Endothelial cell (in vitro differentiated cells): ENCODE measurements around the gene DND1. TPM values are rescaled to one million over a fixed set of nuclear protein-coding genes. Genes with fewer than 3 reads are reported as not detected.

ENCODE experiments used
- DNase-seq: peaks from one replicate; pipeline ENCODE4 v3.0.0; 2021; ENCODE audit warnings: low spot score
- H3K27ac Mint-ChIP-seq: one replicate; pipeline ENCODE4 v1.8.0; 2021; ENCODE audit warnings: mixed read lengths, inconsistent platforms; ENCODE audit not compliant: unreplicated experiment
- H3K27me3 Mint-ChIP-seq: one replicate; pipeline ENCODE4 v1.8.0; 2021; ENCODE audit warnings: mild to moderate bottlenecking, moderate library complexity, mixed read lengths, inconsistent platforms; ENCODE audit not compliant: unreplicated experiment
- H3K36me3 Mint-ChIP-seq: one replicate; pipeline ENCODE4 v1.8.0; 2021; ENCODE audit warnings: mild to moderate bottlenecking, low read depth, mixed read lengths, inconsistent platforms; ENCODE audit not compliant: unreplicated experiment
- H3K4me1 Mint-ChIP-seq: one replicate; pipeline ENCODE4 v1.8.0; 2021; ENCODE audit warnings: mild to moderate bottlenecking, mixed read lengths, inconsistent platforms; ENCODE audit not compliant: unreplicated experiment
- H3K4me3 Mint-ChIP-seq: one replicate; pipeline ENCODE4 v1.8.0; 2021; ENCODE audit warnings: mild to moderate bottlenecking, mixed read lengths, inconsistent platforms; ENCODE audit not compliant: unreplicated experiment
- H3K9me3 Mint-ChIP-seq: one replicate; pipeline ENCODE4 v1.8.0; 2021; ENCODE audit warnings: mixed read lengths, inconsistent platforms; ENCODE audit not compliant: unreplicated experiment
- total RNA-seq: library from RNA; stranded (reverse); fragmentation: NEBNext Ultra II Directional; extraction: Animal tissue kit (Norgen Biotek cat#: 25700); gene quantifications from one replicate; pipeline ENCODE4 v1.2.1, GENCODE V29; 2021; ENCODE audit not compliant: unreplicated experiment
- TF ChIP-seq, protein P1 (sequence below): fragments of 200-600 bp; sonication (generic); IDR thresholded peaks from one replicate; pipeline ENCODE4 v1.5.0; 2021; ENCODE audit warnings: antibody characterized with exemption; ENCODE audit not compliant: unreplicated experiment

The DND1 gene
- total RNA-seq, 1 donor from 2014 or later: 1.8 TPM

DNA sequence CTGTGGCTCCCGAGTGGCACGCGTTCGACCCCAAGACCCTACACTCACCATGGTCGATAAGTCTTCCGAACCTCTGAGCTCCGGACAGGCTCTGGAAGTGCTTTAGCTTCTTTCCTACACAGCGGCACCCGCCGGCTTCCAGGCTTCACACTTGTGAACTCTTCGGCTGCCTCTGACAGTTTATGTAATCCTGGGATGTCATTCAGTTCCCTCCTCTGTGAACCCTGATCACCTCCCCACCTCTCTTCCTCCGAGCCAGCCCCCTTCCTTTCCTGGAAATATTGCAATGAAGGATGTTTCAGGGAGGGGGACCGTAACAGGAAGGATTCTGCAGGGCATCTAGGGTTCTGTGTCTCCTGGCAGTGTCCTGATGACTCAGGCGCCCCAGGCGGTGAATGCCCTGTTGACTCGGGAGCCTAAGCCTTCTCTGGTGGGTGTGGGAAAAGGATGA, 40.3 kb downstream of the DND1 start, which contains the start of gene CD14:
Gene CD14, minus strand, starts transcription at position 155 of the 451 bp plus-strand sequence. Its CDS starts 104 bp downstream, at position 51.
- TF ChIP-seq, protein P1, sequence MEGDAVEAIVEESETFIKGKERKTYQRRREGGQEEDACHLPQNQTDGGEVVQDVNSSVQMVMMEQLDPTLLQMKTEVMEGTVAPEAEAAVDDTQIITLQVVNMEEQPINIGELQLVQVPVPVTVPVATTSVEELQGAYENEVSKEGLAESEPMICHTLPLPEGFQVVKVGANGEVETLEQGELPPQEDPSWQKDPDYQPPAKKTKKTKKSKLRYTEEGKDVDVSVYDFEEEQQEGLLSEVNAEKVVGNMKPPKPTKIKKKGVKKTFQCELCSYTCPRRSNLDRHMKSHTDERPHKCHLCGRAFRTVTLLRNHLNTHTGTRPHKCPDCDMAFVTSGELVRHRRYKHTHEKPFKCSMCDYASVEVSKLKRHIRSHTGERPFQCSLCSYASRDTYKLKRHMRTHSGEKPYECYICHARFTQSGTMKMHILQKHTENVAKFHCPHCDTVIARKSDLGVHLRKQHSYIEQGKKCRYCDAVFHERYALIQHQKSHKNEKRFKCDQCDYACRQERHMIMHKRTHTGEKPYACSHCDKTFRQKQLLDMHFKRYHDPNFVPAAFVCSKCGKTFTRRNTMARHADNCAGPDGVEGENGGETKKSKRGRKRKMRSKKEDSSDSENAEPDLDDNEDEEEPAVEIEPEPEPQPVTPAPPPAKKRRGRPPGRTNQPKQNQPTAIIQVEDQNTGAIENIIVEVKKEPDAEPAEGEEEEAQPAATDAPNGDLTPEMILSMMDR: no peak
- peak within 1 kb of the TSS; percentile 52 for H3K27ac Mint-ChIP-seq
- DNase-seq: no peak
- H3K9me3 Mint-ChIP-seq: peaks cover 11% of the 10 kb centered on the region
- H3K4me3 Mint-ChIP-seq: no peak within 1 kb of the TSS
- H3K36me3 Mint-ChIP-seq: peaks cover 12% of the 10 kb centered on the region
- H3K27me3 Mint-ChIP-seq: peaks cover 4% of the 10 kb centered on the region
- H3K4me1 Mint-ChIP-seq: peaks cover under 1% of the 10 kb centered on the region

GRCh38 chr5:140632366-140633020, 40.9 kb downstream of the DND1 start:
- peaks cover 4% of the 10 kb centered on the region for H3K27me3 Mint-ChIP-seq
- H3K27ac Mint-ChIP-seq: no peak overlapping the region
- H3K4me1 Mint-ChIP-seq: no peaks in the 10 kb centered on the region
- TF ChIP-seq, protein P1: no peak
- H3K4me3 Mint-ChIP-seq: no peak overlapping the region
- DNase-seq: no peak
- H3K9me3 Mint-ChIP-seq: peaks cover 14% of the 10 kb centered on the region
- H3K36me3 Mint-ChIP-seq: peaks cover 13% of the 10 kb centered on the region

- DNase-seq: no peak
- Mint-ChIP-seq H3K9me3 (peaks cover 17% of the 10 kb centered on the region), H3K36me3 (peaks cover 13% of the 10 kb centered on the region), H3K4me1 (no peaks in the 10 kb centered on the region), H3K27ac (no peak overlapping the region), H3K27me3 (peaks cover 4% of the 10 kb centered on the region), H3K4me3 (no peak overlapping the region)
- TF ChIP-seq, protein P1: no peak
Measured at GRCh38 chr5:140631831-140632365, 41.5 kb downstream of the DND1 start.

GRCh38 chr5:140631036-140631417, 42.3 kb downstream of the DND1 start:
- Mint-ChIP-seq H3K4me3 (peak overlapping the region; percentile 7), H3K4me1 (no peaks in the 10 kb centered on the region), H3K27ac (no peak overlapping the region), H3K9me3 (peaks cover 19% of the 10 kb centered on the region), H3K27me3 (peaks cover 4% of the 10 kb centered on the region), H3K36me3 (peaks cover 13% of the 10 kb centered on the region)
- DNase-seq: no peak
- TF ChIP-seq, protein P1: no peak
